ENCODE data around the gene CMTM4. TPM values are rescaled to one million over a fixed set of nuclear protein-coding genes. Genes with fewer than 3 reads are reported as not detected.
A peak's percentile ranks its signal among the peaks of the same experiment; 100 is the strongest.

Gene CMTM4
- total and polyA plus RNA-seq, 2 of the 8 experiments (the other 6 are each of a cell fraction or from before 2014, with no cell fraction given) = 35.3 to 51.7 TPM

GRCh38 chr16:66621973-66622372 is 74.6 kb downstream of the CMTM4 start:
- Histone ChIP-seq H3K4me1 (replicated peaks in 1 of 4; ENCODE audit: control insufficient read depth in 3 of 4, insufficient read depth in 4 of 4, low read length in 3 of 4) (peaks cover 0 to 9% (median 2%) of the 10 kb centered on the region in 4 experiments; a peak in 6 of 7 replicates), H3K79me2 (ENCODE audit: control insufficient read depth in 1 of 2, insufficient read depth in 2 of 2, low read length in 2 of 2) (no peaks in the 10 kb centered on the region), H2BK120ac (replicated peaks; ENCODE audit: low read depth, low read length) (no peak overlapping the region), H3K9me3 (ENCODE audit: insufficient read depth in 2 of 2, low read depth in 1 of 2, low read length in 1 of 2) (no peaks in the 10 kb centered on the region), H2BK12ac (ENCODE audit: low read depth, low read length) (no peak overlapping the region), H2BK5ac (ENCODE audit: low read depth, low read length) (peak overlapping the region; percentile 20; the same call in 1 of the 2 replicates), H2AK5ac (ENCODE audit: low read depth, low read length) (no peak overlapping the region), H3K27me3 (replicated peaks in 1 of 4; ENCODE audit: control insufficient read depth in 3 of 4, extremely low read depth in 1 of 4, insufficient read depth in 3 of 4, low read length in 3 of 4) (no peaks in the 10 kb centered on the region), H3K23me2 (ENCODE audit: low read depth, low read length) (no peaks in the 10 kb centered on the region), H4K8ac (ENCODE audit: extremely low read depth, insufficient read depth, low read length) (no peak overlapping the region), H4K91ac (replicated peaks; ENCODE audit: insufficient read length, low read length) (no peak overlapping the region), H3K18ac (ENCODE audit: extremely low read depth, low read length) (no peak overlapping the region), H4K20me1 (replicated peaks in 1 of 2; ENCODE audit: control insufficient read depth in 1 of 2, insufficient read depth in 2 of 2, low read length in 2 of 2) (peaks cover 3 to 4% of the 10 kb centered on the region in 2 experiments), H2BK20ac (ENCODE audit: low read length) (no peak overlapping the region), H4K5ac (ENCODE audit: insufficient read length, low read depth, low read length) (no peak overlapping the region), H3K9ac (replicated peaks in 1 of 4; ENCODE audit: extremely low read depth in 1 of 4, low read depth in 3 of 4, low read length in 3 of 4) (no peak overlapping the region), H3K4me3 (ENCODE audit: extremely low read depth in 1 of 4, insufficient read depth in 2 of 4, low read depth in 3 of 4, low read length in 4 of 4) (no peak overlapping the region), H3K4ac (replicated peaks; ENCODE audit: insufficient read length, low read depth, low read length) (no peak overlapping the region), H2AFZ (ENCODE audit: low read length) (no peak overlapping the region), H3K79me1 (ENCODE audit: low read depth, low read length) (no peaks in the 10 kb centered on the region; the same call in 1 of the 2 replicates), H3K14ac (ENCODE audit: insufficient read length) (no peak overlapping the region), H3K23ac (ENCODE audit: insufficient read length) (no peak overlapping the region), H2BK15ac (ENCODE audit: low read length) (no peak overlapping the region), H3K56ac (replicated peaks; ENCODE audit: insufficient read length, low read depth, low read length) (no peak overlapping the region), H3K36me3 (ENCODE audit: control insufficient read depth in 2 of 4, insufficient read depth in 4 of 4, low read length in 3 of 4) (peaks cover 3 to 30% (median 6%) of the 10 kb centered on the region in 4 experiments; a peak in 4 of 8 replicates), H3K27ac (ENCODE audit: low read depth, low read length) (no peak overlapping the region), H3K4me2 (ENCODE audit: insufficient read depth in 1 of 2, low read depth in 2 of 2, low read length in 2 of 2) (no peak overlapping the region)
- ChIA-PET POLR2A (ENCODE audit: partially characterized antibody) (interaction anchor here (2.9 kb wide), 1 partner anchor 29 kb away, joined by 9 read pairs; no protein-coding TSS in a partner anchor), CTCF (ENCODE audit: partially characterized antibody) (interaction anchor here (1.0 kb wide), 1 partner anchor 29 kb away, joined by 8 read pairs; no protein-coding TSS in a partner anchor)
- no peak for FAIRE-seq
- TF ChIP-seq ASH2L (IDR thresholded peaks at IDR 0.05; ENCODE audit: low read length) = no peak
- no peak for TF ChIP-seq PHF8 (conservative IDR thresholded peaks at IDR 0.05; ENCODE audit: low read depth, low read length)
- no peak for TF ChIP-seq TEAD4 (IDR thresholded peaks at IDR 0.05; ENCODE audit: low read depth, low read length)
- TF ChIP-seq BACH1 (IDR thresholded peaks at IDR 0.05; ENCODE audit: low read length) = no peak
- TF ChIP-seq POLR2A (IDR thresholded peaks at IDR 0.05; ENCODE audit: control extremely low read depth in 1 of 2, low read depth in 2 of 2, low read length in 2 of 2) = no peak
- TF ChIP-seq SRF (IDR thresholded peaks at IDR 0.05; ENCODE audit: low read depth, low read length) = no peak
- TF ChIP-seq SIX5 (IDR thresholded peaks at IDR 0.05; ENCODE audit: low read depth, low read length) = no peak
- TF ChIP-seq CREB1 (IDR thresholded peaks at IDR 0.05) = no peak
- no peak for TF ChIP-seq SIN3A (conservative IDR thresholded peaks at IDR 0.05 in 1 of 2, IDR thresholded peaks at IDR 0.05 in 1 of 2; ENCODE audit: low read depth in 1 of 2, low read length in 2 of 2)
- TF ChIP-seq NRF1 (IDR thresholded peaks at IDR 0.05; ENCODE audit: low read depth, low read length) = no peak
- no peak for TF ChIP-seq SP4 (IDR thresholded peaks at IDR 0.05; ENCODE audit: low read length)
- WGBS, 2 experiments (ENCODE audit: extremely low coverage in 1 of 2, insufficient coverage in 1 of 2, insufficient read length in 1 of 2, insufficient replicate concordance in 2 of 2, low coverage in 1 of 2, low lambda C conversion rate in 2 of 2, missing lambda C conversion rate in 1 of 2) = 95% methylated on average over 14 of the region's 14 CpGs; no CpG with 5 or more reads in 1 of the 2 experiments
- no peak for DNase-seq (ENCODE audit: low read depth in 1 of 2, low spot score in 2 of 2)

Data from H1 (cell line).